ENCODE results near the gene NPB.

NPB gene

DNA sequence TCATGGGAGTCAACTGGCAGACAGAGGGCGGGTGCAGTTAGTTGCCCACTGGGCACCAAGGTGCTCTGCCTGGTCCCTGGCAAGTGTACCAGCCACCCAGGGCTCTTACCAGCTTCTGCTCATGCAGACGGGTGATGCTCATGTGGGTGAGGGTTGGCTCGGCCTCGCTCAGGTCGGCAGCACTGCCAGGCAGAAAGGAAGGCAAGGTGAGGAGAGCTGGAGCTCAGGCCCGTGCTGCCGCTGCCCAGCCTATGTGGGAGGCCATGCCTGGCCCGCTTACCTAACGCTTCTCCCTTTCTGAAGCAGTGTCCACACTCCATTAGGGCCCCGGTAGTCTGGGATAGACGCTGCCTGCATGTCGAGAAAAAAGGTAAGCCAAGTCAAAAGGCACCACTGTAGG is 13.3 kb downstream of the NPB start:
- Histone ChIP-seq H3K36me3 (ENCODE audit: control insufficient read depth in 2 of 2, insufficient read depth in 1 of 2, low read length in 2 of 2) (peaks cover 0 to 62% of the 10 kb centered on the region in 2 experiments; a peak in 1 of 3 replicates), H3K9me3 (ENCODE audit: control insufficient read depth, insufficient read depth, low read depth, low read length) (no peaks in the 10 kb centered on the region), H3K4me3 (ENCODE audit: low read depth, low read length) (no peak overlapping the region), H3K4me1 (ENCODE audit: control insufficient read depth, insufficient read depth, low read length) (peaks cover 9% of the 10 kb centered on the region), H3K27ac (ENCODE audit: extremely low read depth, low read depth, low read length) (no peak overlapping the region)
- CTCF ChIA-PET = no interaction called here
- TF ChIP-seq ZNF558 (tag by site-specific recombination; IDR thresholded peaks at IDR 0.05) (no peak), HIC1 (tag by site-specific recombination; IDR thresholded peaks at IDR 0.05) (peak; percentile 42; the same call in 1 of the 2 replicates)
- POLR2A ChIA-PET = no interaction called here

GRCh38 chr17:81916234-81917001 is 14.4 kb downstream of the NPB start:
- ChIA-PET CTCF (interaction anchor here (0.7 to 1.3 kb wide), 6 partner anchors 10 to 182 kb away, joined by 3 to 6 read pairs (median 4); no protein-coding TSS in a partner anchor), POLR2A (interaction anchor here (0.6 to 2.1 kb wide), 7 partner anchors 10 to 384 kb away, joined by 3 to 22 read pairs (median 4); partner anchors contain the start of genes ALYREF, ANAPC11 and MAFG)
- peaks cover 3 to 72% of the 10 kb centered on the region in 2 experiments; a peak in 1 of 3 replicates for H3K36me3 ChIP-seq (ENCODE audit: control insufficient read depth in 2 of 2, insufficient read depth in 1 of 2, low read length in 2 of 2)
- peak; percentile 90 for TF ChIP-seq ZNF335 (tag by site-specific recombination; conservative IDR thresholded peaks at IDR 0.05)
- TF ChIP-seq ZIC2 (tag by site-specific recombination; IDR thresholded peaks at IDR 0.05) = peak; percentile 55; the same call in 1 of the 2 replicates
- peak; percentile 74 for TF ChIP-seq KLF1 (tag by site-specific recombination; IDR thresholded peaks at IDR 0.05)
- TF ChIP-seq, protein P1, sequence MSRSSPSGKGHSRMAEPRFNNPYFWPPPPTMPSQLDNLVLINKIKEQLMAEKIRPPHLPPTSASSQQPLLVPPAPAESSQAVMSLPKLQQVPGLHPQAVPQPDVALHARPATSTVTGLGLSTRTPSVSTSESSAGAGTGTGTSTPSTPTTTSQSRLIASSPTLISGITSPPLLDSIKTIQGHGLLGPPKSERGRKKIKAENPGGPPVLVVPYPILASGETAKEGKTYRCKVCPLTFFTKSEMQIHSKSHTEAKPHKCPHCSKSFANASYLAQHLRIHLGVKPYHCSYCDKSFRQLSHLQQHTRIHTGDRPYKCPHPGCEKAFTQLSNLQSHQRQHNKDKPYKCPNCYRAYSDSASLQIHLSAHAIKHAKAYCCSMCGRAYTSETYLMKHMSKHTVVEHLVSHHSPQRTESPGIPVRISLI (tag by site-specific recombination; IDR thresholded peaks at IDR 0.05) = peak; percentile 72; the same call in 1 of the 2 replicates
- TF ChIP-seq ZNF600 (tag by site-specific recombination; IDR thresholded peaks at IDR 0.05) = peak; percentile 77
- TF ChIP-seq SP3 (tag by site-specific recombination; IDR thresholded peaks at IDR 0.05) = 0 out of 2 replicates have a peak, but pooled peaks have one; percentile 12
- TF ChIP-seq, protein P2, sequence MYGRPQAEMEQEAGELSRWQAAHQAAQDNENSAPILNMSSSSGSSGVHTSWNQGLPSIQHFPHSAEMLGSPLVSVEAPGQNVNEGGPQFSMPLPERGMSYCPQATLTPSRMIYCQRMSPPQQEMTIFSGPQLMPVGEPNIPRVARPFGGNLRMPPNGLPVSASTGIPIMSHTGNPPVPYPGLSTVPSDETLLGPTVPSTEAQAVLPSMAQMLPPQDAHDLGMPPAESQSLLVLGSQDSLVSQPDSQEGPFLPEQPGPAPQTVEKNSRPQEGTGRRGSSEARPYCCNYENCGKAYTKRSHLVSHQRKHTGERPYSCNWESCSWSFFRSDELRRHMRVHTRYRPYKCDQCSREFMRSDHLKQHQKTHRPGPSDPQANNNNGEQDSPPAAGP (tag by site-specific recombination; IDR thresholded peaks at IDR 0.05) = 0 out of 2 replicates have a peak, but pooled peaks have one; percentile 26
- TF ChIP-seq ZFHX2 (tag by site-specific recombination; conservative IDR thresholded peaks at IDR 0.05) = peak; percentile 53
- no peak for TF ChIP-seq ZNF747 (tag by site-specific recombination; IDR thresholded peaks at IDR 0.05)
- no peak for TF ChIP-seq PRDM6 (tag by site-specific recombination; IDR thresholded peaks at IDR 0.05)
- TF ChIP-seq KLF8 (tag by site-specific recombination; IDR thresholded peaks at IDR 0.05) = 0 out of 2 replicates have a peak, but pooled peaks have one; percentile 21
- peak; percentile 25; the same call in 1 of the 2 replicates for TF ChIP-seq SP2 (tag by site-specific recombination; IDR thresholded peaks at IDR 0.05)
- peak; percentile 55 for TF ChIP-seq WT1 (tag by site-specific recombination; IDR thresholded peaks at IDR 0.05)
- TF ChIP-seq GFI1B (tag by site-specific recombination; IDR thresholded peaks at IDR 0.05) = no peak
- no peak overlapping the region for H3K27ac ChIP-seq (ENCODE audit: extremely low read depth, low read depth, low read length)
- no peaks in the 10 kb centered on the region for H3K9me3 ChIP-seq (ENCODE audit: control insufficient read depth, insufficient read depth, low read depth, low read length)
- peak overlapping the region; percentile 71 for H3K4me3 ChIP-seq (ENCODE audit: low read depth, low read length)
- H3K4me1 ChIP-seq (ENCODE audit: control insufficient read depth, insufficient read depth, low read length) = peaks cover 6% of the 10 kb centered on the region
